T-helper 17 cell (primary cell): ENCODE results near the gene DNAJB5. TPM values are rescaled to one million over a fixed set of nuclear protein-coding genes. Genes with fewer than 3 reads are reported as not detected.
"Not testable (repeated sequence)": the region's sequence is repeated elsewhere in the genome, so short reads cannot be mapped to it uniquely, and the experiment has no call there.

Experiments
- ATAC-seq: fragments of 150-1000 bp; cut with Tn5 transposase; 2 replicates; pipeline ENCODE4 v1.10.0; 2021; ENCODE audit warnings: mild to moderate bottlenecking, moderate library complexity
- DNase-seq, 3 donors: peaks; one replicate each; pipeline versions ENCODE4 v3.0.0 to v3.0.0-alpha.2; 2020 to 2021
- H3K9me3 ChIP-seq: one replicate; pipeline ENCODE4 v1.7.0; 2013; ENCODE audit warnings: low read length, mild to moderate bottlenecking; ENCODE audit not compliant: control insufficient read depth, poor library complexity, severe bottlenecking
- H3K27ac Mint-ChIP-seq: one replicate; pipeline ENCODE4 v1.8.0; 2022; ENCODE audit warnings: mild to moderate bottlenecking, moderate library complexity, mixed read lengths
- H3K27me3 Mint-ChIP-seq: one replicate; pipeline ENCODE4 v1.8.0; 2022; ENCODE audit warnings: mixed read lengths
- H3K36me3 Mint-ChIP-seq: one replicate; pipeline ENCODE4 v1.8.0; 2022; ENCODE audit warnings: low read depth, mixed read lengths
- H3K4me1 Mint-ChIP-seq: one replicate; pipeline ENCODE4 v1.8.0; 2022; ENCODE audit warnings: mild to moderate bottlenecking, mixed read lengths
- H3K4me3 Mint-ChIP-seq: one replicate; pipeline ENCODE4 v1.8.0; 2022; ENCODE audit warnings: mild to moderate bottlenecking, moderate library complexity, mixed read lengths
- total RNA-seq, 4 donors: library from RNA in 2 of 4; stranded (reverse) in 2 of 4; gene quantifications; one replicate each; pipeline ENCODE4 v1.2.3 and lab custom pipeline; 2022 to 2026

DNAJB5 gene
- 1 to 10 TPM; 1.4 to 1.8 TPM for total RNA-seq
- total RNA-seq (lab: John Stamatoyannopoulos, UW) = 0.90 to 1.5 reads per million in 2 donors

DNA sequence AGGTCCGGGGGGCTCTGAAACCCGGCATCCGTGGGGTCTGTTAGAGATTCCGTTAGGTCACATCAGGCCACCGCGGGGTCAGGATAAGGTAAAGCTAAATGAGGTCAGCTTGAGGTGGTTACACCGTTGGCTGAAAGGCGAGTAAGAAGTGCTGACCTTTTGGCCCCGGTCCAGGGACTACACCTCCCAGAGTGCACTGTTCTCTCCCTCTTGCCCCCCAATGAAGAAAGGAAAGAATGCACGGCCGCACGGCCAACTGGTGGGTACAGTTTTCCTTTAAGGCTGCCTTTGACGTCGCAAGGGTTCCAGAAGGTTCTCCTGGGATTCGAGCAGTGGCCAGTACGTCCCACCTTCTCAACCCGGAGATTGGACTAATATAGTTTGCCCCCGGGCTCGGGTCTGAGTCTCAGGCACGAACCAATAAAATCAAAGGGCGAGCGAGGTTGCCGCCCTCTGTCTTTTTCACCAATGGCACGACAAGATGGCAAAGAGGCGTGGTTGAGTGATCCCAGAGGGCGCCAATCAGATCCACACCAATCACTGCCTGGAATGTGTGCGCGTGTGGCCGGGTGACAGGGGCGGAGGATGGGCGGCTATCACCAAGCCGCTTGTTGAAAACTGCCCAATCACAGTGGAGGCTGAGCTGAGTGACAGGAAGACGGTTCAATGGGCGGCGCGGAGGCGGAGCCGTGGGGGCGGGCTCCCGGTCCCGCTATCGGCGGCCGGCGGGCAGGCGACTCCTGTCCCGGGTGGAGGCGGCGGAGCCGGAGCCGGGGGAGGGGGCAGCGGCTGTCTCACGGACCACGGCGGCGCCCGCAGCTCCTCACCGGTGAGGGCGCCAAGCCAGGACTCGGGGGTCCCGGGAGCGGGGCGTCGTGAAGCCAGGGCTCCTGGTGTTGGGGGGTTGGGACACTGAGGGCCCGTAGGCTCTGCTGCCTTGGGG, at the start of gene DNAJB5:
Gene DNAJB5 (plus strand): TSS at position 743 of the 943 bp plus-strand sequence. CDS start 886 bp downstream, outside the sequence.
- peaks cover 51% of the 10 kb centered on the region for H3K4me1 Mint-ChIP-seq
- DNase-seq (peak; percentile 92 to 97 (median 94)), ATAC-seq (peak; percentile 95)
- peak within 1 kb of the TSS; percentile 99 for H3K4me3 Mint-ChIP-seq
- H3K27ac Mint-ChIP-seq = peak within 1 kb of the TSS; percentile 90
- H3K27me3 Mint-ChIP-seq = no peaks in the 10 kb centered on the region
- H3K9me3 ChIP-seq = no peaks in the 10 kb centered on the region
- peaks cover 4% of the 10 kb centered on the region for H3K36me3 Mint-ChIP-seq

DNA sequence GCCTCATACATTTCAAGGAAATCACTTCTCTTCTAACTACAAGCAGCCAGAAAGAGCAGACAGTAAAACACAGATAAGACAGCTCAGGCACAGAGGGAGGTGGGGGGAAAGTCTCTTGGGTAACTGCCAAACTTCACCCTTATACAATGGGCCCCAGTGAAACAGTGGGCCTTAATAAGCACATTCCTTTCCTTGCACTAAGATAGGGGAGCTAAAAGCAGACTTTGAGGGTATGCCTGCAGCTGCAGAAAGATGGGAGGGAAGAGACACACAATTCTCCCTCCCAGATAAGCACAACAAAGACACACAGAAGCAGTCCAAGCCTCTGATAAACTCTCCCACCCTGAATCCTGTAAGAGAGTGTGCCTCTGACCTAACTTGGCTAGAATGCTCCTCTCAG, 49.6 kb upstream of the DNAJB5 start:
- H3K27ac Mint-ChIP-seq, ATAC-seq, H3K4me3 Mint-ChIP-seq: not testable (repeated sequence)

DNA sequence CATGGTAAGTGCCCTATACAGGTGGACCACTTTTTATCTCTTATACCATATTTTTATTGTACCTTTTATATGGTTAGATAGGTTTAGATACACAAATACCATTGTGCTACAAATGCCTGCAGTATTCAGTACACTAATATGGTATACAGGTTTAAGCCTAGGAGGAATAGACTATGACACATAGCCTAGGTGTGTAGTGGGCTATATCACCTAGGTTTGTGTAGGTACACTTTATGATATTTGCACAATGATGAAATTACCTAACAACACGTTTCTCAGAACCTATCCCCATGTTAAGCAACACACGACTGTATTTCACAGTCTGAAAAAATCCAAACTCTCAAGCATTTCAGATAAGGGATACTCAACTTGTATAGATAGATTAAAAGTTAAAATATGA, 41.1 kb upstream of the DNAJB5 start:
- H3K27ac Mint-ChIP-seq = no peak overlapping the region
- ATAC-seq (no peak), DNase-seq (no peak)
- H3K27me3 Mint-ChIP-seq = peaks cover 56% of the 10 kb centered on the region
- no peaks in the 10 kb centered on the region for H3K9me3 ChIP-seq
- H3K4me3 Mint-ChIP-seq = no peak overlapping the region
- peaks cover 2% of the 10 kb centered on the region for H3K36me3 Mint-ChIP-seq
- H3K4me1 Mint-ChIP-seq = peaks cover 4% of the 10 kb centered on the region

More for the DNA sequence above, 49.6 kb upstream of the DNAJB5 start:
- not testable (repeated sequence) for H3K4me1 Mint-ChIP-seq, DNase-seq, H3K36me3 Mint-ChIP-seq, H3K9me3 ChIP-seq
- peaks cover 39% of the 10 kb centered on the region for H3K27me3 Mint-ChIP-seq

DNA sequence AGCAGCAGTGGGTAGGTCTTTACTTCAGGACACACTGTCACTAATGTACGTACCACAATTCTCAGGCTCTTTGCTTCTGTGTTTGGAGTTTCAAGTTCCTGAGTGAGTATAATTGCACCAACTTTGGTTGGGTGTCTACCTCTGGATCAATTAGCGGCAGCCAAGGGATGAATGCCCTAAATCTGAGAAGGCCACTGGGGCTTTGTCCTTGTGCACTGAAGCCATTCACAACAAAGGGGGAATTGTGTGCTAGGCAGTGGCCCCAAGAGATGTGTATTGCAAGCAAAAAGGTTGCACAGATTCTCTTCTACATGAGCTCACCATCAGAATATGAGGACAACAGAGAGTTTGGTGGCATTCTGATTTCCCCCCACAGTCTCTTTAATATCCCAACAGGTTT, 35.3 kb upstream of the DNAJB5 start:
- H3K9me3 ChIP-seq = no peaks in the 10 kb centered on the region
- Mint-ChIP-seq H3K27ac (no peak overlapping the region), H3K4me3 (no peak overlapping the region), H3K4me1 (peaks cover 6% of the 10 kb centered on the region), H3K27me3 (peaks cover 71% of the 10 kb centered on the region), H3K36me3 (peaks cover 6% of the 10 kb centered on the region)
- DNase-seq = no peak
- no peak for ATAC-seq

DNA sequence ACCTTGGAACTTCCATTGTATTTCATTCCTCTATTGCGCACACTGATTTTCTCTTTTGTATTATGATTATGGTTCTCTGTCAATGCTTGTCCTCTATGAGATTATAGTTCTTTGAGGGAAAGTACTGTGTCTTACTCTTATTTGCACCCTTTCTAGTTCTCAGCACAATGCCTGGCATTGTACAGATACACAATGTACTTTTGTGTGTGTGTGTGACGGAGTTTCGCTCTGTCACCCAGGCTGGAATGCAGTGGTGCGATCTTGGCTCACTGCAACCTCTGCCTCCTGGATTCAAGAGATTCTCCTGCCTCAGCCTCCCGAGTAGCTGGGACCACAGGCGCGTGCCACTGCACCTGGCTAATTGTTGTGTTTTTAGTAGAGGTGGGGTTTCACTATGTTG, 33.5 kb upstream of the DNAJB5 start:
- H3K36me3 Mint-ChIP-seq, H3K9me3 ChIP-seq, H3K4me3 Mint-ChIP-seq, ATAC-seq, H3K4me1 Mint-ChIP-seq, H3K27ac Mint-ChIP-seq, DNase-seq: not testable (repeated sequence)
- H3K27me3 Mint-ChIP-seq = peaks cover 74% of the 10 kb centered on the region

DNA sequence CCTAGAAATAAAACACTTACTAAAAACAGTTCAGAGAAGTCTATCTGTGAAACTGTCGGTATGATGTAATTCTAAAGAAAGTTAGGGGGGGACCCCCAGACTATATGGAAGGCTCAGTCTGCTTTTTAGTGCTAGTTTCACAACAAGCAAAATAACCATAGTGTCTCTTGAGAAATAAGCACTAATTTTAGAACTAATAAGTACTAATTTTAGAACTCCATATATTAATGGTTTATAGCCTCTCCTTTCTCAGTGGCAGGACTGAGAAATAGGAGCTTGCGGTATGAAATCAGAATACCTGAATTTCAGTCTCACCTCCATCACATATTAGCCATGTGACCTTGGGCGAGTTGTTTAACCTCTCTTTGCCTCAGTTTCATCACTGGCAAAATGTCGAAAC, 32.9 kb upstream of the DNAJB5 start:
- DNase-seq (no peak), ATAC-seq (no peak)
- no peak overlapping the region for H3K27ac Mint-ChIP-seq
- H3K4me3 Mint-ChIP-seq = peak overlapping the region; percentile 19
- peaks cover 74% of the 10 kb centered on the region for H3K27me3 Mint-ChIP-seq
- H3K36me3 Mint-ChIP-seq = peaks cover 12% of the 10 kb centered on the region
- peaks cover 8% of the 10 kb centered on the region for H3K4me1 Mint-ChIP-seq
- H3K9me3 ChIP-seq = no peaks in the 10 kb centered on the region

DNA sequence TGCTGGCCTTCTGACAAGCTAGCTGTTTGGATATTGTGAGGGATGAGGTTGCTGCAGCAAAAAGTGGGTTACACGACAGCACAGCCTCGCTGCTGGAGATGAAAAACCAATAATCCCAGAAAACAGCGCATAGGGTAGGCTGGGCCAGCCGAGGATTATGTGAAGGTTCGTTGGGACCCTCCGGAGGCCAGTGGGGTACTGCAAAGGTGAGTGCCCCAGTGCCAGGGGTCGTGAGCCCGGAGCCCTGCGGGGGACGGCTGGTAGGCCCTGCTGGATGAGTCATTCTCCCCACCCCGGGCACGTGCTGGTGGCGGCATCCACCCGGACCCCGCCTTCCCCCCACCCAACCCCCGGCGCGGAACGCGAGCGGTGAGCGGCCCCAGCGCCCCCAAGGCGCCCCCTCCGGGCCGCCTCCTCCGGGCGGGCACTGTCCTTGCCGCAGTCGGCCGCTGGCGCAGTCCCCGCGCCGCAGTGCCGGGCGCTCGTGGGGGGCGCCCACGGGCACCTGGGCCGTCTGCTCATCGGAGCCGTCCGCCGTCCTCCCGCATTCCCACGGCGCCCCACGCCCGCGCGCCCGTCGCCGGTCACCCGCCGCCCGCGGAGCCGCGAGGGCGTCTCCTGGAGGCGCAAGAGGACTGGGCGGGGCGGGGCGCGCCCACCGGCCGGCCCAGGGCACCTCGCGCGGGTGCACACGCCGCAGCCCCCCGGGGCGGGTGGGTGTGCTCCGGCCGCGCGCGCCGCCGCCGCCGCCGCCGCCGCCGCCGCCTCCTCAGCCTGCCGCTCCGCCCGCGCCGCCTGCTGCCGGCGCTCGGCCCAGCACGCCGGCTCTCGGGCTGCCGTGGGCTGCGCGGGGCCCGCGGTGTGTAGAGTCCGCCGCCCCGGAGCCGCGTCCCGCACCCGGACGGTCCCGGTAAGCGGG, 31.8 kb upstream of the DNAJB5 start, which contains the start of gene PHF24:
Gene PHF24 (plus strand): TSS at position 794 of the 919 bp plus-strand sequence. CDS start 13,014 bp downstream, outside the sequence.
- Mint-ChIP-seq H3K27me3 (peaks cover 75% of the 10 kb centered on the region), H3K4me1 (peaks cover 7% of the 10 kb centered on the region), H3K27ac (no peak within 1 kb of the TSS), H3K4me3 (peak within 1 kb of the TSS; percentile 72), H3K36me3 (peaks cover 12% of the 10 kb centered on the region)
- ATAC-seq (peak; percentile 89), DNase-seq (peak in 2 of 3 donors; percentile 18 to 23)
- H3K9me3 ChIP-seq = no peaks in the 10 kb centered on the region

DNA sequence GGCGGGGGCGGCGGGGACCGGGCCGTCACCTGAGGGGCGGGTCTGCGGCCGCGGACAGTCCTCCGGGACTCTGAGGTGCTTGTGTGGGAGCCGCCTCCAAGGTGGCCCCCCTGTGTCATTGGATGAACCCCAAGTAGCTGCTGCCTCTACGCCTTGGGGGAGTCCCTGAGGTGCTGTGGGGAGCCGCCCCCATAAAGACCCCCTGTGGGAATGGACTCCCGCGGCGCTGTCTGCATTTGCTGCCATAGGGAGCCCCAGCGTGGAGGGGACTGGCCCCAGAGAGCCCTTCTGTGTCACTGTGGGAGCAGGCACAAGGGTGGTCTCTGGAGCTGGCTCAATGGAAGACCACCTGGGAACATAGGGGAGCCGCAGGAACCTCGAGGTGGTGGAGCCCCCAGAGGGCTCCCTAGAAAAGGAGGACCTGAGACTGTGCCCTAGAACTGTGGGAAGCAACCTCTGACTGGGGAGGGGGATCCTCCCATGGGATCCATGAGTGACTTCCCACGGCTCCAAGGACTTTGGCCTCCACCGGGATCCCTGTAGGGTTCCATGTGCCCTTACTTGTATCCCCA, 31.0 kb upstream of the DNAJB5 start:
- H3K4me3 Mint-ChIP-seq = peak overlapping the region; percentile 63
- peaks cover 83% of the 10 kb centered on the region for H3K27me3 Mint-ChIP-seq
- peaks cover 12% of the 10 kb centered on the region for H3K36me3 Mint-ChIP-seq
- ATAC-seq (peak; percentile 37), DNase-seq (no peak)
- H3K4me1 Mint-ChIP-seq = peaks cover 7% of the 10 kb centered on the region
- no peaks in the 10 kb centered on the region for H3K9me3 ChIP-seq
- no peak overlapping the region for H3K27ac Mint-ChIP-seq

DNA sequence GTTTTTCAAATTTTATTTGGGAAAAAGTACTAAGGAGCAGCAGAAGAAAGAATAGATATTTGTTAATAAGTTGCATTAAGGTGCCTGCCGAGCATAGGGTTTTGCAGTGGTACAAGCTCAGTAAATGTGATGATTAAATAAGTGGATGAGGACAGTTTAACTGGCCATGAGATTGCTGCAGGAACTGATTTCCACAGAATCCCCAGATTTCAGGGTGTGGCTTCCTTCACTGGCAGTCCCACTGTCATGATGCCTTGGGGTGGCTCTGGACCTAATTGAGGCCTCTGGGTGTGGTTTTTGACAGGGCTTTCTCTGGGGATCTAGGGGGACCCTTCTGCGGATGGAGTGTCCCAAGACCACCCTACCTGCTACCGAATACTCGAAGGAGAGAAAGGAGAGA, 30.1 kb upstream of the DNAJB5 start:
- Mint-ChIP-seq H3K36me3 (peaks cover 9% of the 10 kb centered on the region), H3K27ac (no peak overlapping the region), H3K27me3 (peaks cover 86% of the 10 kb centered on the region), H3K4me3 (no peak overlapping the region), H3K4me1 (peaks cover 8% of the 10 kb centered on the region)
- no peaks in the 10 kb centered on the region for H3K9me3 ChIP-seq
- ATAC-seq (no peak), DNase-seq (no peak)

DNA sequence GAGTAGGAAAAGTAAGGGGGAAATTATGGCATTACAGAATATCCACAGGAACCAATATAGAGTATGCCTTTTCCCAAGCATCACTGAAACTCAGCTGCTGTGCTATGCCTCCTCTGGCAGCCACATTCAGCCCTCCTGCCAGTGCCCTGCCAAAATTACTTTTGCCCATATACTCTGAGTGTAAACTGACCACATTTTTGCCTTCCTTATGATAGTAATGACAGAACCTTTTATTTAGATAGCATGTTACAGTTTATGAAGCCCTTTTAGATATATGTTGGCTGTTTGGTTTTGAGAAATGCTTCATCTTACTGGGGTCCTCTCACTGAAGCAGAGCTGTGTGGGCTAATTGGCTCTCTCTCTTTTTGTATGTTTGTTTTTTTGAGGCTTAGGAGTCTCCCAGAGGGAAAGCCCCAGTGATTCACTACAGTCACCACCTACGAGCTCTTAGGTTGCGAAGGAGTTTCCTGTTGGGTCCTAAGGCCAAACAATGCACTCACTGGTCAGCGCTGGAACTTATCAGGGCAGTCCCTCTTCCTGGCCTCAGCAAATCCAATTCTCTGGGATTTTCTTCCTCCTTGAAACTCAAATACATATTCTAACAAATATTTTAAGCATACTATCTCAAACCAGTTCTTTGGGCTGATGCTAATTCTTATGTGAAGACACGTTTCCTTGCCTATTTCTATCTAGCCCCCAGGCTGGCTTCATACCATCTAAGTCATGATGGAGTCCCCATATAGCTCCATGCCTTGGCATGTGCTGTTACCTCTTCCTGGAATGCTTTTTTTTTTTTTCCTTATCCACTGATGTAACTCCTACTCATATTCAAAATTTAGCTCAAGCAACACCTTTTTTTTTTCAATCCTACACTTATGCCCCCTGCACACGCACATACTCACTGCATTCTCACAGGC, 27.7 kb upstream of the DNAJB5 start:
- no peak overlapping the region for H3K27ac Mint-ChIP-seq
- DNase-seq = no peak
- peaks cover 86% of the 10 kb centered on the region for H3K27me3 Mint-ChIP-seq
- H3K9me3 ChIP-seq = no peaks in the 10 kb centered on the region
- no peak overlapping the region for H3K4me3 Mint-ChIP-seq
- no peak for ATAC-seq
- H3K4me1 Mint-ChIP-seq = peaks cover 10% of the 10 kb centered on the region
- H3K36me3 Mint-ChIP-seq = peaks cover 5% of the 10 kb centered on the region

DNA sequence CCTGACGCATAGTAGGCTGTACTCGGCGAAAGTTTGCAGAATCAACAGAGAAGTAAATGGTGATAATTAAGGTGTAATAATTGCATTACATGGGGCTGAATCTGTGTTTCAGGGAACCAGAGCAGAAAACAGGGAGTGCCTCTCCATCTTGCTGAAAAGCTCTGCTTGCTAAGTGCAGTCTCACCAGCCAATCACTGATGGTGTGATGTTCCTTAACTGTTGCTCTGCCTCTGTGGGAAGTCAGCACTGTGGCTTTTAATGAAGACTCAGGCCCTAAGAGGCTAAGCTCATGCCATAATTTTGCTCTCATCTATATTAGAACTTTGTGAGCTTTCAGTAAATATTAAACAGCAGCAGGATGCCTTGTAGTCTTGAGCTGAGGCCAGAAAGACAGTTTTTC, 27.0 kb upstream of the DNAJB5 start:
- H3K27me3 Mint-ChIP-seq = peaks cover 86% of the 10 kb centered on the region
- H3K4me1 Mint-ChIP-seq = peaks cover 8% of the 10 kb centered on the region
- DNase-seq = no peak
- H3K4me3 Mint-ChIP-seq = no peak overlapping the region
- no peak overlapping the region for H3K27ac Mint-ChIP-seq
- H3K9me3 ChIP-seq = no peaks in the 10 kb centered on the region
- peaks cover 5% of the 10 kb centered on the region for H3K36me3 Mint-ChIP-seq
- ATAC-seq = no peak

DNA sequence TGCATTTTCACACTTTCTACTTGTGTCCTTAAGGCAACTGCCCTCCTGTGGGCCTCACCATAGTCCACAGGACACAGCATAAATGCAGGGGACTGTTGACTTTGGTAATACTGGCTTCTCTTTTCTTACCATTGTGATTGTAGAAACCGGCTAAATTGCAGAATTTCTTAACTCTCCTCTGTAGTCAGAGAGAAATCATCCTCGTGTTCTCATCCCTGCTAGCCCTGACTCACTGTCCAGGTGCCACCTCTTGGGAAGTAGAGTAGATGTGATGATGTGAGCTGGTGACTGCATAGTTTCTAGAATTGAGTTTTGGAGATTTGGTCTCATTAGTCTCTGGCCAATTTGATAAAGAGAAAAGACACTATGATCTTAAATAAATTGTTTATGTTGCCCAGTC, 26.0 kb upstream of the DNAJB5 start:
- H3K9me3 ChIP-seq = no peaks in the 10 kb centered on the region
- H3K27me3 Mint-ChIP-seq = peaks cover 89% of the 10 kb centered on the region
- ATAC-seq (no peak), DNase-seq (no peak)
- no peak overlapping the region for H3K27ac Mint-ChIP-seq
- no peak overlapping the region for H3K4me3 Mint-ChIP-seq
- peaks cover 5% of the 10 kb centered on the region for H3K36me3 Mint-ChIP-seq
- H3K4me1 Mint-ChIP-seq = peaks cover 8% of the 10 kb centered on the region
